Brain microvascular endothelial cell (primary cell): ENCODE results near the gene BCL11A.

Experiments used
- DNase-seq: peaks from one replicate; pipeline ENCODE4 v3.0.0-alpha.2; 2020
- H3K27ac ChIP-seq: fragments of 250-450 bp; sonication (Bioruptor Pico); 2 replicates; pipeline ENCODE4 v1.5.1; 2020; ENCODE audit warnings: mild to moderate bottlenecking, moderate library complexity
- H3K27me3 ChIP-seq: fragments of 250-450 bp; sonication (Bioruptor Pico); replicated peaks from 2 replicates; pipeline ENCODE4 v1.5.1; 2020; ENCODE audit warnings: mild to moderate bottlenecking
- H3K36me3 ChIP-seq: fragments of 250-450 bp; sonication (Bioruptor Pico); replicated peaks from 2 replicates; pipeline ENCODE4 v1.5.1; 2020; ENCODE audit warnings: mild to moderate bottlenecking
- H3K4me3 ChIP-seq: 2 replicates; pipeline ENCODE4 v1.5.1; 2011; ENCODE audit warnings: low read depth, mild to moderate bottlenecking, control low read depth, low read length, moderate library complexity
- in situ Hi-C: cut with HindIII; loops from 2 replicates; pipeline ENCODE4 v1.10.0; 2017; ENCODE audit warnings: low sequenced_read_pairs, low pct_ligation_motif_present
- TF ChIP-seq, protein P1 (sequence below): IDR thresholded peaks from 2 replicates; pipeline ENCODE4 v1.5.1; 2011; ENCODE audit warnings: low read depth, mild to moderate bottlenecking, moderate library complexity, low read length, control low read depth, inconsistent platforms; ENCODE audit errors: missing control alignments

Gene BCL11A

DNA sequence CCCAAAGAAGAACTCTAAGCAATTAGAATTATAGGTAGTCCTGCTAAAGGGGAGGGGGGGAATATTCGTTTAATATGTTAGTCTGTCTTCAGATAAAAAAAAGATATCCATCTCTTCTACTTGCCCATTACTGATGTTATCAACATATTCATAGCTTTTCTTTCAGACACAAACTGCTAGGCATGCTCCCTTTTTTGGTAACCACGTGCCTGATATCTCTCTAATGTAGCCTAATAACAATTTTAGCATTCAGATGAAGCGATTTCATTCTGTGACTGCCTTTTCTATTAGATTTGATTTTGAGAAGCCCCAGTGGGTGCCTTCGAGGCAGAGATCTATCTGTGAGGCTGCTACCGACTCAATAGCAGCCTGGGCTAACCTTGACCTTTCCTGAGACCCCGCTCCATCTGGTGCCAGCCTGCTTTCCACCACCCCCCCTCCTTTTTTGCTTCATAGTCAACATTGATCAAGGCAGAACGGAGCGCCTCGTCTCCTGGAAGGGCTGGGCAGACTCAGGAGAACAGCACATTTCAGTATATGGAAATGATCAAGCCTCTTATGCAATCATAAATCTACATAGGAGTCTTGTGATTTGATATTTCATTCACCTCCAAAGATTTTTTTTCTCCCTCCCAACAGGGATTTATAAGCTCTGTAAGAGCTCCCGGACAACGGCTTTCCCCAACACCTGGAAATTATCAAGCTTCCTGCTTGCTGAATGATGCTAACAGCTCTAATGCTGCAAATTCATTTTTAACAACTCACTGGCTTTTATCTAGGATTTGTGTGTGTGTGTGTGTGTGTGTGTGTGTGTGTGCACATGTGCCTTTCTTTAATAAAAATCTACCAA is 14.7 kb upstream of the BCL11A start:
- TF ChIP-seq, protein P1, sequence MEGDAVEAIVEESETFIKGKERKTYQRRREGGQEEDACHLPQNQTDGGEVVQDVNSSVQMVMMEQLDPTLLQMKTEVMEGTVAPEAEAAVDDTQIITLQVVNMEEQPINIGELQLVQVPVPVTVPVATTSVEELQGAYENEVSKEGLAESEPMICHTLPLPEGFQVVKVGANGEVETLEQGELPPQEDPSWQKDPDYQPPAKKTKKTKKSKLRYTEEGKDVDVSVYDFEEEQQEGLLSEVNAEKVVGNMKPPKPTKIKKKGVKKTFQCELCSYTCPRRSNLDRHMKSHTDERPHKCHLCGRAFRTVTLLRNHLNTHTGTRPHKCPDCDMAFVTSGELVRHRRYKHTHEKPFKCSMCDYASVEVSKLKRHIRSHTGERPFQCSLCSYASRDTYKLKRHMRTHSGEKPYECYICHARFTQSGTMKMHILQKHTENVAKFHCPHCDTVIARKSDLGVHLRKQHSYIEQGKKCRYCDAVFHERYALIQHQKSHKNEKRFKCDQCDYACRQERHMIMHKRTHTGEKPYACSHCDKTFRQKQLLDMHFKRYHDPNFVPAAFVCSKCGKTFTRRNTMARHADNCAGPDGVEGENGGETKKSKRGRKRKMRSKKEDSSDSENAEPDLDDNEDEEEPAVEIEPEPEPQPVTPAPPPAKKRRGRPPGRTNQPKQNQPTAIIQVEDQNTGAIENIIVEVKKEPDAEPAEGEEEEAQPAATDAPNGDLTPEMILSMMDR: no peak
- in situ Hi-C loops: no loop called here
- DNase-seq: no peak
- no peaks in the 10 kb centered on the region for H3K36me3 ChIP-seq
- H3K27ac ChIP-seq: no peak overlapping the region
- H3K27me3 ChIP-seq: peaks cover 41% of the 10 kb centered on the region
- H3K4me3 ChIP-seq: no peak overlapping the region

DNA sequence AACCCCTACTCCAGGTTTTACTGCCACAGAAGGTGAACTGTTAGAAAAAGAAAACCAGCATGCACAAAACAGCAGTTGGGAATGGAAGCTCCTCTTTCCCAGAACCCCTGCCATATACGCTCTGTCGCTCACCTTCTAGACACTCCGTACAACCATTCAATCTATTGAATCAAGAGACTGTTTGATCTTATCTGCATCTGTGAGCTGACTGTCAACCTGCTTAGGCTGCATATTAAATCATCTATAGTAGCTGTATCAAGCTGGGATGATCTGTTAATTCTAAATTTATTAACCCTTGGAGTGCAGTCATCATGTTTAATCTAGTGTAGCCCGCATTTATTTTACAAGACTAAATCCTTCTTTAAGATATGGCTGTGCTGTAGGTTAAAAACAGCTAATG is 13.6 kb upstream of the BCL11A start:
- Histone ChIP-seq H3K36me3 (no peaks in the 10 kb centered on the region), H3K4me3 (no peak overlapping the region), H3K27ac (no peak overlapping the region), H3K27me3 (peaks cover 41% of the 10 kb centered on the region)
- TF ChIP-seq, protein P1: no peak
- in situ Hi-C loops: no loop called here
- no peak for DNase-seq

DNA sequence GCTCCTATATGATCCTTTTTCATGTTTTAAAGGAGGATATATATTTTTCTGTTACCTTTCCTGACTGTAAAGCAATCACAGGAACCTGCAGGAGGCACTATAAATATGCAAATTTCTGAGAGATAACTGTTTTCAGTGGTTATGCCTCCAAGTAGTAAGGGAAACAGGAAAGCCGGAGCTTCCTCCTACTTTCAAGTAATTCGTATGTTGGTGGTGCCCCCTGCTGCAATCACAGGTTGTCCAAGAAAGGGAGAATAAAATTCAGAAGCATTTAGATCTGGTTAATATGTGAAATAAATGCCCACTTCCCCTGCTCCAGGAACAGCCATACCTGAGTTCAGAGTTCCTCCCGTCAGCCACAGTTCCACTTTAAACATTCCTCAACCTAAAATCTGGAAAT is 12.0 kb upstream of the BCL11A start:
- TF ChIP-seq, protein P1: peak; percentile 57
- no peak for DNase-seq
- Histone ChIP-seq H3K27ac (no peak overlapping the region), H3K36me3 (no peaks in the 10 kb centered on the region), H3K4me3 (no peak overlapping the region), H3K27me3 (peaks cover 39% of the 10 kb centered on the region)
- in situ Hi-C loops: no loop called here

DNA sequence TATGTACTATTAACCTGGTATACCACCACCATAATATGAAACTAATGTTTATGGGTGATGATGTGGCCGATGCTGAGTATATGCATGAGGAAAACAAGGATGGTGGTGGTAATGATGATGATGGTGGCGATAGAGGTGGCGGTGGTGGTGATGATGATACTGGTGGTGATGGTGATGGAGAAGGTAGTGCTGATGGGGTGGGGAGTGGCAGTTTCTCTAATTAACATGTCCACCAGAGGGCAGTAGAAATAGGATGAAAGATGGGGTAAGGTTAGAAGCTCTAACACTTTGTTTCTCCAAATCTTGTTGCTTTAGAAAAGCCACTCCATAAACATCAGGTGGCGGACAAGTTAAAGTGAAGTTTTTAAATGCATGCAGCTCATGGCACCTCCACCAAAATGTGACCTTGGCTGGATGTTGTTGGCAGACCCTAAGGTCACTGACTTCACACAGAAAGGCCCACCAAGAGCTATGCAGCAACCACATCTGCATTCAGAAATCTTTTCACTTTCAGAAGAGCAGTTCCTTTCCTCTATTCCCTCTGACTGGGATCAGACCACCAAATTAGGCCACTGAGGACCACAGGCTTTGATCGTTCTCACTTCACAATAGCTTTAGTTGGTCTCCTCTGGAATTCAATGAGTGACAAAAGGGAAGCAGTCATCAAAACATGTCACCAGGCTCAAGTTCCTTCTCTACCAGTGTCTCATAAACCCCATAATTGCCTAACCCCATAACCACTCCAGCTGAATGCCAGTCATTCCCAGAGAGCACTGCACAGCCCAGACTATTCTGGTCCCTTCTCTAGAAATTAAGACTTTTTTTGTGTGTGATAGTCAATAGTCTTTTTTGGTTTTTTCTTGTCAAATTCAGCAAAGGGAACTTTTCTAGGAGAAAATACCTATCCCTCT is 7.5 kb upstream of the BCL11A start:
- H3K36me3 ChIP-seq: no peaks in the 10 kb centered on the region
- H3K27ac ChIP-seq: no peak overlapping the region
- TF ChIP-seq, protein P1: peak; percentile 69
- no peak for DNase-seq
- peaks cover 18% of the 10 kb centered on the region for H3K27me3 ChIP-seq
- in situ Hi-C loops: no loop called here
- H3K4me3 ChIP-seq: no peak overlapping the region

DNA sequence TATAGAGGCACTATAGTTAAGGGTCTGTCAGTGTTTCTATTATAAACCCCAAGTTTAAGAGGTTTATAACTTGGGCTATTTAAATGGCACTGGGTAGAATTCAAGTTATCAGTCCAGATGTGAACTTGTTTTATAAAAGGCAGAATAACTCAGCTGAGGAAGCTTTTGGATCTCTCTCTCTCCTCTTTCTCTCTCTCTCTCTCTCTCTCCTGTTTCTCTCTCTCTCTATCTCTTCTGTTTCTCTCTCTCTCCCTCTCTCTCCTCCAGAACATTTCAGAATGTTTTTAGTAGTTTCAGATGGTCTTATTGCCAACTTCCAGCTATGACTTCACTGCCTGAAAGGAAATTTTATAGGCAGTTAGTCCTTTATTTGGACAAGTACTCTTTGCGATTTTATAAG is 6.4 kb upstream of the BCL11A start:
- in situ Hi-C loops: no loop called here
- Histone ChIP-seq H3K27me3 (peaks cover 18% of the 10 kb centered on the region), H3K27ac (no peak overlapping the region), H3K36me3 (no peaks in the 10 kb centered on the region), H3K4me3 (no peak overlapping the region)
- TF ChIP-seq, protein P1: no peak
- DNase-seq: no peak
